HepG2 (cell line): Measurements from ENCODE around the gene ACOT6. TPM values are rescaled to one million over a fixed set of nuclear protein-coding genes. Genes with fewer than 3 reads are reported as not detected.

Experiments
- ATF1 ChIP-seq: IDR thresholded peaks from 2 replicates; pipeline ENCODE4 v1.6.1; 2016; ENCODE audit warnings: mild to moderate bottlenecking, control low read depth
- CEBPB ChIP-seq: IDR thresholded peaks from 2 replicates; pipeline ENCODE4 v1.6.1; 2011; ENCODE audit warnings: low read depth, low read length, improper control_type of control experiment, borderline replicate concordance
- ERF ChIP-seq: IDR thresholded peaks from 2 replicates; pipeline ENCODE4 v1.6.1; 2018; ENCODE audit warnings: missing biosample characterization, missing genetic modification reagents
- FOXK1 ChIP-seq: sonication (generic); formaldehyde crosslinking; IDR thresholded peaks from 2 replicates; pipeline ENCODE4 v1.4.0; 2020; ENCODE audit warnings: low read depth, missing genetic modification reagents, borderline replicate concordance
- FUBP1 ChIP-seq: sonication (generic); formaldehyde crosslinking; IDR thresholded peaks from 2 replicates; pipeline ENCODE4 v1.5.1; 2020; ENCODE audit warnings: missing genetic modification reagents, mild to moderate bottlenecking, borderline replicate concordance
- GABPA ChIP-seq, 2 experiments: IDR thresholded peaks; 2 replicates each; pipeline ENCODE4 v1.6.1; 2011 to 2016; ENCODE audit warnings: low read depth in 2 of 2, low read length in 1 of 2, missing biosample characterization in 1 of 2, missing genetic modification characterization in 1 of 2
- GATA4 ChIP-seq: sonication (generic); IDR thresholded peaks from 2 replicates; pipeline ENCODE4 v1.6.1; 2016; ENCODE audit warnings: antibody characterized with exemption, low read depth, borderline replicate concordance
- GATAD1 ChIP-seq: IDR thresholded peaks from 2 replicates; pipeline ENCODE4 v1.6.1; 2016; ENCODE audit warnings: missing genetic modification reagents, missing compliant biosample characterization
- HNRNPUL1 ChIP-seq: fragments of 200-400 bp; formaldehyde crosslinking; IDR thresholded peaks from 2 replicates; pipeline ENCODE4 v1.6.1; 2017; ENCODE audit warnings: low read depth, mild to moderate bottlenecking, low read length, moderate library complexity
- NR2F1 ChIP-seq, 2 experiments: fragments of 450-650 bp in 1 of 2; formaldehyde crosslinking in 1 of 2; IDR thresholded peaks; 2 replicates each; pipeline versions ENCODE4 v1.5.0 to v1.6.1; 2016 to 2020; ENCODE audit warnings: mild to moderate bottlenecking in 1 of 2, missing compliant biosample characterization in 1 of 2, missing genetic modification reagents in 1 of 2, moderate library complexity in 1 of 2
- PHF5A ChIP-seq: IDR thresholded peaks from one replicate; pipeline ENCODE4 v1.6.1; 2018; ENCODE audit warnings: low read depth, missing genetic modification reagents; ENCODE audit not compliant: unreplicated experiment
- RCOR2 ChIP-seq: IDR thresholded peaks from 2 replicates; pipeline ENCODE4 v1.6.1; 2016; ENCODE audit warnings: missing biosample characterization, missing genetic modification reagents
- SNAPC5 ChIP-seq: sonication (generic); formaldehyde crosslinking; IDR thresholded peaks from 2 replicates; pipeline ENCODE4 v1.8.1; 2023; ENCODE audit warnings: mild to moderate bottlenecking, missing genetic modification reagents, borderline replicate concordance
- TAF15 ChIP-seq: fragments of 200-400 bp; formaldehyde crosslinking; IDR thresholded peaks from one replicate; pipeline ENCODE4 v1.6.1; 2018; ENCODE audit warnings: mild to moderate bottlenecking, low read depth, low read length; ENCODE audit not compliant: poor library complexity, severe bottlenecking
- ZBTB3 ChIP-seq: sonication (generic); formaldehyde crosslinking; IDR thresholded peaks from 2 replicates; pipeline ENCODE4 v1.4.0; 2020; ENCODE audit warnings: low read depth, mild to moderate bottlenecking, moderate library complexity, missing genetic modification reagents, borderline replicate concordance
- ZNF205 ChIP-seq: IDR thresholded peaks from 2 replicates; pipeline ENCODE4 v1.6.1; 2018; ENCODE audit warnings: missing biosample characterization, missing genetic modification reagents
- ZNF296 ChIP-seq: sonication (generic); formaldehyde crosslinking; conservative IDR thresholded peaks from 2 replicates; pipeline ENCODE4 v1.5.0; 2020; ENCODE audit warnings: mild to moderate bottlenecking, missing genetic modification reagents
- ZNF451 ChIP-seq: sonication (generic); formaldehyde crosslinking; IDR thresholded peaks from 2 replicates; pipeline ENCODE4 v1.5.0; 2020; ENCODE audit warnings: mild to moderate bottlenecking, missing genetic modification reagents
- ZNF501 ChIP-seq: sonication (generic); formaldehyde crosslinking; IDR thresholded peaks from 2 replicates; pipeline ENCODE4 v1.5.1; 2020; ENCODE audit warnings: mild to moderate bottlenecking, moderate library complexity, missing genetic modification reagents
- ZNF761 ChIP-seq: sonication (generic); formaldehyde crosslinking; conservative IDR thresholded peaks from 2 replicates; pipeline ENCODE4 v1.4.0; 2020; ENCODE audit warnings: mild to moderate bottlenecking, missing genetic modification reagents
- polyA plus RNA-seq, 8 experiments: library from polyadenylated mRNA; depleted of rRNA in 3 of 8; stranded (reverse) in 7 of 8; unstranded in 1 of 8; fragments of >200 nt; fragmentation: Illumina TruSeq in 4 of 8; extraction: Trizol in 4 of 8; gene quantifications; 2 replicates each; pipeline versions ENCODE4 v1.2.1 to v1.2.3, GENCODE V29; 2011 to 2016; ENCODE audit warnings: low read depth in 4 of 8, missing spikeins in 1 of 8, mixed read lengths in 1 of 8; ENCODE audit not compliant: insufficient read depth in 1 of 8
- total RNA-seq, 5 experiments: library from RNA; depleted of rRNA; stranded (reverse); fragments of >200 nt; fragmentation: Illumina TruSeq; extraction: Trizol; gene quantifications; 2 replicates each; pipeline ENCODE4 v1.2.3, GENCODE V29; 2016; ENCODE audit warnings: low read depth in 1 of 5
- TF ChIP-seq, protein P1 (sequence below): sonication (generic); formaldehyde crosslinking; IDR thresholded peaks from 2 replicates; pipeline ENCODE4 v1.5.0; 2020; ENCODE audit warnings: missing genetic modification reagents, mild to moderate bottlenecking, borderline replicate concordance
- TF ChIP-seq, protein P2 (sequence below): sonication (generic); formaldehyde crosslinking; IDR thresholded peaks from 2 replicates; pipeline ENCODE4 v1.4.0; 2020; ENCODE audit warnings: mild to moderate bottlenecking, missing genetic modification reagents, borderline replicate concordance
- TF ChIP-seq, protein P3 (sequence below): sonication (generic); formaldehyde crosslinking; IDR thresholded peaks from 2 replicates; pipeline ENCODE4 v1.5.0; 2020; ENCODE audit warnings: mild to moderate bottlenecking, missing genetic modification reagents, moderate library complexity

The ACOT6 gene
- total and polyA plus RNA-seq, 2 of the 13 experiments (the other 11 are each of a cell fraction or from before 2014, with no cell fraction given) = 0.15 to 0.27 TPM

- 0 out of 2 replicates have a peak, but pooled peaks have one; percentile 16 for TF ChIP-seq ATF1 (CRISPR knock-in tag)
- no peak for TF ChIP-seq FUBP1 (CRISPR knock-in tag)
- TF ChIP-seq GATA4 = no peak; the same call in 1 of the 2 replicates
- TF ChIP-seq ZNF296 = no peak
- peak; percentile 87 for TF ChIP-seq GATAD1
- no peak for TF ChIP-seq SNAPC5 (CRISPR knock-in tag)
- TF ChIP-seq, protein P1, sequence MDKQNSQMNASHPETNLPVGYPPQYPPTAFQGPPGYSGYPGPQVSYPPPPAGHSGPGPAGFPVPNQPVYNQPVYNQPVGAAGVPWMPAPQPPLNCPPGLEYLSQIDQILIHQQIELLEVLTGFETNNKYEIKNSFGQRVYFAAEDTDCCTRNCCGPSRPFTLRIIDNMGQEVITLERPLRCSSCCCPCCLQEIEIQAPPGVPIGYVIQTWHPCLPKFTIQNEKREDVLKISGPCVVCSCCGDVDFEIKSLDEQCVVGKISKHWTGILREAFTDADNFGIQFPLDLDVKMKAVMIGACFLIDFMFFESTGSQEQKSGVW (CRISPR knock-in tag) = no peak
- no peak for TF ChIP-seq NR2F1 (CRISPR knock-in tag; IDR thresholded peaks at IDR 0.05)
- TF ChIP-seq ERF = no peak
- no peak for TF ChIP-seq PHF5A (CRISPR knock-in tag)
- TF ChIP-seq, protein P2, sequence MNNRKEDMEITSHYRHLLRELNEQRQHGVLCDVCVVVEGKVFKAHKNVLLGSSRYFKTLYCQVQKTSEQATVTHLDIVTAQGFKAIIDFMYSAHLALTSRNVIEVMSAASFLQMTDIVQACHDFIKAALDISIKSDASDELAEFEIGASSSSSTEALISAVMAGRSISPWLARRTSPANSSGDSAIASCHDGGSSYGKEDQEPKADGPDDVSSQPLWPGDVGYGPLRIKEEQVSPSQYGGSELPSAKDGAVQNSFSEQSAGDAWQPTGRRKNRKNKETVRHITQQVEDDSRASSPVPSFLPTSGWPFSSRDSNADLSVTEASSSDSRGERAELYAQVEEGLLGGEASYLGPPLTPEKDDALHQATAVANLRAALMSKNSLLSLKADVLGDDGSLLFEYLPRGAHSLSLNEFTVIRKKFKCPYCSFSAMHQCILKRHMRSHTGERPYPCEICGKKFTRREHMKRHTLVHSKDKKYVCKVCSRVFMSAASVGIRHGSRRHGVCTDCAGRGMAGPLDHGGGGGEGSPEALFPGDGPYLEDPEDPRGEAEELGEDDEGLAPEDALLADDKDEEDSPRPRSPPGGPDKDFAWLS = no peak
- TF ChIP-seq ZNF451 (CRISPR knock-in tag) = no peak
- peak; percentile 80 for TF ChIP-seq ZNF501 (CRISPR knock-in tag)
- TF ChIP-seq GABPA (IDR thresholded peaks at IDR 0.05; ENCODE audit: low read depth, low read length) = peak; percentile 57
- TF ChIP-seq GABPA (CRISPR knock-in tag; IDR thresholded peaks at IDR 0.05; ENCODE audit: low read depth) = peak; percentile 82
- no peak for TF ChIP-seq HNRNPUL1
- TF ChIP-seq, protein P3, sequence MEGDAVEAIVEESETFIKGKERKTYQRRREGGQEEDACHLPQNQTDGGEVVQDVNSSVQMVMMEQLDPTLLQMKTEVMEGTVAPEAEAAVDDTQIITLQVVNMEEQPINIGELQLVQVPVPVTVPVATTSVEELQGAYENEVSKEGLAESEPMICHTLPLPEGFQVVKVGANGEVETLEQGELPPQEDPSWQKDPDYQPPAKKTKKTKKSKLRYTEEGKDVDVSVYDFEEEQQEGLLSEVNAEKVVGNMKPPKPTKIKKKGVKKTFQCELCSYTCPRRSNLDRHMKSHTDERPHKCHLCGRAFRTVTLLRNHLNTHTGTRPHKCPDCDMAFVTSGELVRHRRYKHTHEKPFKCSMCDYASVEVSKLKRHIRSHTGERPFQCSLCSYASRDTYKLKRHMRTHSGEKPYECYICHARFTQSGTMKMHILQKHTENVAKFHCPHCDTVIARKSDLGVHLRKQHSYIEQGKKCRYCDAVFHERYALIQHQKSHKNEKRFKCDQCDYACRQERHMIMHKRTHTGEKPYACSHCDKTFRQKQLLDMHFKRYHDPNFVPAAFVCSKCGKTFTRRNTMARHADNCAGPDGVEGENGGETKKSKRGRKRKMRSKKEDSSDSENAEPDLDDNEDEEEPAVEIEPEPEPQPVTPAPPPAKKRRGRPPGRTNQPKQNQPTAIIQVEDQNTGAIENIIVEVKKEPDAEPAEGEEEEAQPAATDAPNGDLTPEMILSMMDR = no peak
- TF ChIP-seq RCOR2 = no peak
- no peak for TF ChIP-seq ZBTB3 (CRISPR knock-in tag)
- peak; percentile 65; the same call in 1 of the 2 replicates for TF ChIP-seq FOXK1 (CRISPR knock-in tag)
- TF ChIP-seq CEBPB = no peak
- 0 out of 2 replicates have a peak, but pooled peaks have one; percentile 16 for TF ChIP-seq ZNF761 (CRISPR knock-in tag)
- TF ChIP-seq TAF15 = peak; percentile 49
- no peak for TF ChIP-seq ZNF205
Observed at GRCh38 chr14:73644531-73645247, 32.4 kb downstream of the ACOT6 start, which contains the start of gene DNAL1 (continued).
